ENCODE measurements around the gene KRT85.

- TF ChIP-seq RNF2 (IDR thresholded peaks at IDR 0.05; ENCODE audit: borderline replicate concordance, low read depth) (no peak), FOSL2 (IDR thresholded peaks at IDR 0.05) (no peak), FOSL2 (CRISPR knock-in tag; IDR thresholded peaks at IDR 0.05) (no peak), KDM1A (IDR thresholded peaks at IDR 0.05; ENCODE audit: low read depth) (no peak), RCOR1 (IDR thresholded peaks at IDR 0.05; ENCODE audit: low read depth, low read length) (no peak), JUNB (IDR thresholded peaks at IDR 0.05) (no peak), MAFK (IDR thresholded peaks at IDR 0.05; ENCODE audit: partially characterized antibody) (no peak), BHLHE40 (IDR thresholded peaks at IDR 0.05; ENCODE audit: low read depth, low read length) (no peak)
- TF ChIP-seq, protein P1, sequence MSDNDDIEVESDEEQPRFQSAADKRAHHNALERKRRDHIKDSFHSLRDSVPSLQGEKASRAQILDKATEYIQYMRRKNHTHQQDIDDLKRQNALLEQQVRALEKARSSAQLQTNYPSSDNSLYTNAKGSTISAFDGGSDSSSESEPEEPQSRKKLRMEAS (IDR thresholded peaks at IDR 0.05): no peak
- TF ChIP-seq, protein P2, sequence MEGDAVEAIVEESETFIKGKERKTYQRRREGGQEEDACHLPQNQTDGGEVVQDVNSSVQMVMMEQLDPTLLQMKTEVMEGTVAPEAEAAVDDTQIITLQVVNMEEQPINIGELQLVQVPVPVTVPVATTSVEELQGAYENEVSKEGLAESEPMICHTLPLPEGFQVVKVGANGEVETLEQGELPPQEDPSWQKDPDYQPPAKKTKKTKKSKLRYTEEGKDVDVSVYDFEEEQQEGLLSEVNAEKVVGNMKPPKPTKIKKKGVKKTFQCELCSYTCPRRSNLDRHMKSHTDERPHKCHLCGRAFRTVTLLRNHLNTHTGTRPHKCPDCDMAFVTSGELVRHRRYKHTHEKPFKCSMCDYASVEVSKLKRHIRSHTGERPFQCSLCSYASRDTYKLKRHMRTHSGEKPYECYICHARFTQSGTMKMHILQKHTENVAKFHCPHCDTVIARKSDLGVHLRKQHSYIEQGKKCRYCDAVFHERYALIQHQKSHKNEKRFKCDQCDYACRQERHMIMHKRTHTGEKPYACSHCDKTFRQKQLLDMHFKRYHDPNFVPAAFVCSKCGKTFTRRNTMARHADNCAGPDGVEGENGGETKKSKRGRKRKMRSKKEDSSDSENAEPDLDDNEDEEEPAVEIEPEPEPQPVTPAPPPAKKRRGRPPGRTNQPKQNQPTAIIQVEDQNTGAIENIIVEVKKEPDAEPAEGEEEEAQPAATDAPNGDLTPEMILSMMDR (IDR thresholded peaks at IDR 0.05): no peak
Measured at GRCh38 chr12:52381206-52381605, 13.9 kb upstream of the KRT85 start.
